ENCODE measurements around the gene LAGE3. TPM values are rescaled to one million over a fixed set of nuclear protein-coding genes. Genes with fewer than 3 reads are reported as not detected.

The LAGE3 gene
- polyA plus RNA-seq, 2 donors, result 6.2 to 21.1 TPM

- H3K4me1 ChIP-seq (ENCODE audit: control insufficient read depth in 2 of 2, insufficient read depth in 2 of 2, low read length in 1 of 2), result peaks cover 5 to 16% of the 10 kb centered on the region in 2 donors
- WGBS, 2 donors, result 84 to 87% methylated on average over 20 of the region's 20 CpGs
- H3K9me3 ChIP-seq (ENCODE audit: control insufficient read depth in 2 of 2, insufficient read depth in 1 of 2, low read depth in 1 of 2, low read length in 1 of 2), result peaks cover 0 to 6% of the 10 kb centered on the region in 2 donors
- H3K4me3 ChIP-seq (ENCODE audit: low read depth in 1 of 2, low read length in 2 of 2), result no peak overlapping the region
- H3K27me3 ChIP-seq (ENCODE audit: control insufficient read depth in 1 of 2, insufficient read depth in 2 of 2, low read length in 2 of 2), result no peaks in the 10 kb centered on the region
- H3K27ac ChIP-seq (ENCODE audit: low read depth in 2 of 2, low read length in 1 of 2), result peak overlapping the region in 1 of 2 donors; percentile 1
- peaks cover 0 to 14% of the 10 kb centered on the region in 2 donors for H3K36me3 ChIP-seq (ENCODE audit: control insufficient read depth in 2 of 2, insufficient read depth in 2 of 2, low read length in 1 of 2)
These were observed 9.4 kb upstream of the LAGE3 start for GRCh38 chrX:154488336-154489075.

- Histone ChIP-seq H3K27ac (ENCODE audit: low read depth in 2 of 2, low read length in 1 of 2) (peak overlapping the region in 1 of 2 donors; percentile 1), H3K36me3 (ENCODE audit: control insufficient read depth in 2 of 2, insufficient read depth in 2 of 2, low read length in 1 of 2) (peaks cover 0 to 14% of the 10 kb centered on the region in 2 donors), H3K27me3 (ENCODE audit: control insufficient read depth in 1 of 2, insufficient read depth in 2 of 2, low read length in 2 of 2) (no peaks in the 10 kb centered on the region), H3K4me3 (ENCODE audit: low read depth in 1 of 2, low read length in 2 of 2) (no peak overlapping the region), H3K4me1 (ENCODE audit: control insufficient read depth in 2 of 2, insufficient read depth in 2 of 2, low read length in 1 of 2) (peaks cover 5 to 16% of the 10 kb centered on the region in 2 donors), H3K9me3 (ENCODE audit: control insufficient read depth in 2 of 2, insufficient read depth in 1 of 2, low read depth in 1 of 2, low read length in 1 of 2) (peaks cover 0 to 6% of the 10 kb centered on the region in 2 donors)
- 91 to 92% methylated on average over 28 of the region's 28 CpGs for WGBS, 2 donors
These were observed 8.6 kb upstream of the LAGE3 start for GRCh38 chrX:154487518-154488290.

- Histone ChIP-seq H3K4me3 (ENCODE audit: low read depth in 1 of 2, low read length in 2 of 2) (peak within 1 kb of the TSS; percentile 64 to 77), H3K9me3 (ENCODE audit: control insufficient read depth in 2 of 2, insufficient read depth in 1 of 2, low read depth in 1 of 2, low read length in 1 of 2) (peaks cover 0 to 6% of the 10 kb centered on the region in 2 donors), H3K27me3 (ENCODE audit: control insufficient read depth in 1 of 2, insufficient read depth in 2 of 2, low read length in 2 of 2) (no peaks in the 10 kb centered on the region), H3K36me3 (ENCODE audit: control insufficient read depth in 2 of 2, insufficient read depth in 2 of 2, low read length in 1 of 2) (peaks cover 0 to 14% of the 10 kb centered on the region in 2 donors), H3K27ac (ENCODE audit: low read depth in 2 of 2, low read length in 1 of 2) (peak within 1 kb of the TSS; percentile 91 to 93), H3K4me1 (ENCODE audit: control insufficient read depth in 2 of 2, insufficient read depth in 2 of 2, low read length in 1 of 2) (peaks cover 5 to 16% of the 10 kb centered on the region in 2 donors)
- 1 to 31% methylated on average over 32 to 94 of the region's 95 CpGs for WGBS, 2 donors
These were observed 7.5 kb upstream of the LAGE3 start, which contains the start of gene UBL4A for GRCh38 chrX:154486396-154487207. Gene UBL4A (minus strand): TSS chrX:154486615. CDS start chrX:154486584, 31 bp downstream.

- peaks cover 0 to 6% of the 10 kb centered on the region in 2 donors for H3K9me3 ChIP-seq (ENCODE audit: control insufficient read depth in 2 of 2, insufficient read depth in 1 of 2, low read depth in 1 of 2, low read length in 1 of 2)
- H3K4me1 ChIP-seq (ENCODE audit: control insufficient read depth in 2 of 2, insufficient read depth in 2 of 2, low read length in 1 of 2), result peaks cover 5 to 16% of the 10 kb centered on the region in 2 donors
- peak overlapping the region; percentile 64 to 77 for H3K4me3 ChIP-seq (ENCODE audit: low read depth in 1 of 2, low read length in 2 of 2)
- H3K36me3 ChIP-seq (ENCODE audit: control insufficient read depth in 2 of 2, insufficient read depth in 2 of 2, low read length in 1 of 2), result peaks cover 0 to 14% of the 10 kb centered on the region in 2 donors
- WGBS, 2 donors, result 1 to 32% methylated on average over 18 to 35 of the region's 35 CpGs
- peak overlapping the region; percentile 73 to 93 for H3K27ac ChIP-seq (ENCODE audit: low read depth in 2 of 2, low read length in 1 of 2)
- H3K27me3 ChIP-seq (ENCODE audit: control insufficient read depth in 1 of 2, insufficient read depth in 2 of 2, low read length in 2 of 2), result no peaks in the 10 kb centered on the region
These were observed 6.9 kb upstream of the LAGE3 start for GRCh38 chrX:154486052-154486395.

- 29 to 66% methylated on average over 35 of the region's 35 CpGs for WGBS, 2 donors
- Histone ChIP-seq H3K27me3 (ENCODE audit: control insufficient read depth in 1 of 2, insufficient read depth in 2 of 2, low read length in 2 of 2) (no peaks in the 10 kb centered on the region), H3K36me3 (ENCODE audit: control insufficient read depth in 2 of 2, insufficient read depth in 2 of 2, low read length in 1 of 2) (peaks cover 0 to 14% of the 10 kb centered on the region in 2 donors), H3K4me1 (ENCODE audit: control insufficient read depth in 2 of 2, insufficient read depth in 2 of 2, low read length in 1 of 2) (peaks cover 5 to 16% of the 10 kb centered on the region in 2 donors), H3K27ac (ENCODE audit: low read depth in 2 of 2, low read length in 1 of 2) (peak overlapping the region; percentile 73 to 93), H3K4me3 (ENCODE audit: low read depth in 1 of 2, low read length in 2 of 2) (peak overlapping the region; percentile 64 to 77), H3K9me3 (ENCODE audit: control insufficient read depth in 2 of 2, insufficient read depth in 1 of 2, low read depth in 1 of 2, low read length in 1 of 2) (peaks cover 0 to 6% of the 10 kb centered on the region in 2 donors)
These were observed 6.3 kb upstream of the LAGE3 start for GRCh38 chrX:154485150-154486051.

GRCh38 chrX:154484255-154485149 is 5.4 kb upstream of the LAGE3 start:
- WGBS, 2 donors, result 73 to 74% methylated on average over 16 of the region's 16 CpGs
- Histone ChIP-seq H3K4me1 (ENCODE audit: control insufficient read depth in 2 of 2, insufficient read depth in 2 of 2, low read length in 1 of 2) (peaks cover 5 to 16% of the 10 kb centered on the region in 2 donors), H3K36me3 (ENCODE audit: control insufficient read depth in 2 of 2, insufficient read depth in 2 of 2, low read length in 1 of 2) (peaks cover 0 to 14% of the 10 kb centered on the region in 2 donors), H3K27me3 (ENCODE audit: control insufficient read depth in 1 of 2, insufficient read depth in 2 of 2, low read length in 2 of 2) (no peaks in the 10 kb centered on the region), H3K9me3 (ENCODE audit: control insufficient read depth in 2 of 2, insufficient read depth in 1 of 2, low read depth in 1 of 2, low read length in 1 of 2) (peaks cover 0 to 6% of the 10 kb centered on the region in 2 donors), H3K27ac (ENCODE audit: low read depth in 2 of 2, low read length in 1 of 2) (peak overlapping the region; percentile 73 to 93), H3K4me3 (ENCODE audit: low read depth in 1 of 2, low read length in 2 of 2) (no peak overlapping the region)

- H3K4me3 ChIP-seq (ENCODE audit: low read depth in 1 of 2, low read length in 2 of 2), result no peak overlapping the region
- H3K4me1 ChIP-seq (ENCODE audit: control insufficient read depth in 2 of 2, insufficient read depth in 2 of 2, low read length in 1 of 2), result peaks cover 5 to 12% of the 10 kb centered on the region in 2 donors
- peaks cover 0 to 9% of the 10 kb centered on the region in 2 donors for H3K36me3 ChIP-seq (ENCODE audit: control insufficient read depth in 2 of 2, insufficient read depth in 2 of 2, low read length in 1 of 2)
- peaks cover 0 to 6% of the 10 kb centered on the region in 2 donors for H3K9me3 ChIP-seq (ENCODE audit: control insufficient read depth in 2 of 2, insufficient read depth in 1 of 2, low read depth in 1 of 2, low read length in 1 of 2)
- no peaks in the 10 kb centered on the region for H3K27me3 ChIP-seq (ENCODE audit: control insufficient read depth in 1 of 2, insufficient read depth in 2 of 2, low read length in 2 of 2)
- 84 to 88% methylated on average over 7 of the region's 7 CpGs for WGBS, 2 donors
- no peak overlapping the region for H3K27ac ChIP-seq (ENCODE audit: low read depth in 2 of 2, low read length in 1 of 2)
These were observed 4.2 kb upstream of the LAGE3 start for GRCh38 chrX:154483325-154483724.

GRCh38 chrX:154482786-154483185 is 3.7 kb upstream of the LAGE3 start:
- no peak overlapping the region for H3K27ac ChIP-seq (ENCODE audit: low read depth in 2 of 2, low read length in 1 of 2)
- peaks cover 0 to 6% of the 10 kb centered on the region in 2 donors for H3K9me3 ChIP-seq (ENCODE audit: control insufficient read depth in 2 of 2, insufficient read depth in 1 of 2, low read depth in 1 of 2, low read length in 1 of 2)
- H3K27me3 ChIP-seq (ENCODE audit: control insufficient read depth in 1 of 2, insufficient read depth in 2 of 2, low read length in 2 of 2), result no peaks in the 10 kb centered on the region
- no peak overlapping the region for H3K4me3 ChIP-seq (ENCODE audit: low read depth in 1 of 2, low read length in 2 of 2)
- 60 to 65% methylated on average over 7 of the region's 7 CpGs for WGBS, 2 donors
- H3K36me3 ChIP-seq (ENCODE audit: control insufficient read depth in 2 of 2, insufficient read depth in 2 of 2, low read length in 1 of 2), result peaks cover 0 to 3% of the 10 kb centered on the region in 2 donors
- H3K4me1 ChIP-seq (ENCODE audit: control insufficient read depth in 2 of 2, insufficient read depth in 2 of 2, low read length in 1 of 2), result peaks cover 5 to 12% of the 10 kb centered on the region in 2 donors

Data from esophagus (tissue), 2 donors.